Glomerular visceral epithelial cell (primary cell): ENCODE data around the gene FOXS1.
A peak's percentile ranks its signal among the peaks of the same experiment; 100 is the strongest.
"Not testable (repeated sequence)": the region's sequence is repeated elsewhere in the genome, so short reads cannot be mapped to it uniquely, and the experiment has no call there.

Experiments used
- DNase-seq: peaks from one replicate; pipeline ENCODE4 v3.0.0-alpha.2; 2016; ENCODE audit errors: extremely low spot score

The FOXS1 gene

GRCh38 chr20:31823360-31824124 lies 21.9 kb downstream of the FOXS1 start:
- DNase-seq: no peak

DNA sequence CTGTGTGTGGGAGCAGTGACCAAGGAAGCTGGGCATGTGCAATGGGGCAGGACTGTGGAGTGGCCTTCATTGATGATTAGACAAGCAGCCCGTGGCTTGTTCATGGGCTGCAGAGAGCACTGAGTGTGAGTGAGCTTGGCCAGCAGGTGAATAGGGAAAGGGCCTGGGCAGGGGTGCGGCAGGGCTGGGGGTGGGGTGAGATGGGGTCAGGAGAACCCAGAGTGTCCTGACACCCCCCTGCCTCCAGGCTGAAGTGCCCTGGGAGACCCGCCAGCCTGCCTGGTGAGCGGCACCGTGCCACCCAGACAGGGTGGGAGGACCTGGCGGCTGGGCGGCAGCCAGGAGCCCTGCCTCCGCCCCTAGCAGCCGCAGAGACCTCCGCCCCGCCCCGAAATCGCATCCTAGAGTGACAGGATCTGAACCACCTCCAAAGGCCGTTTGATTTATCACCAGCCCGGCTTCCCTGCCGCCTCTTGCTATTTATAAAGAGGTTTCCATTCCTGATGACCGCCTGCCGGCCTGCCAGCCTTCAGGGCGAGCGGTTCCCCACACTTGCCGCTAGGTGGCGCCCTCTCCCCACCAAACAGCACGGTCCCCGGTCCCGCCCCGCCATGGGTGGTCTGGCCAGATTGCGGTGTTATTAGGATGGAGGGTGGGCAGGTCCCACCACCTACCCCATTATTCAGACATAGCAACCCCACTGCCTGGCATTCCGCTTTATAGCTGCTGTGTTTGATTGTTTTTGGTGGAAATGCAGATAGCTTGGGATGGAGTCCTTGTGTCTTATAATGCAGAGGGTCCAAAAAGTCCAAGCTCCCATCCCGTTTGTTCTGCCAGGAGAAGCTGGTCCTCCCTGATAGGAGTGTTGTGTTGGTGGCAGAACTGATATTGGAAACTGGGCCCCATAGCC lies 22.7 kb downstream of the FOXS1 start:
- peak; percentile 94 for DNase-seq

- no peak for DNase-seq
Measured at GRCh38 chr20:31821427-31821826, 24.0 kb downstream of the FOXS1 start.

GRCh38 chr20:31820228-31820627 lies 25.2 kb downstream of the FOXS1 start:
- no peak for DNase-seq

GRCh38 chr20:31819083-31819784 lies 26.2 kb downstream of the FOXS1 start, which contains the start of gene MYLK2:
Gene MYLK2 (plus strand): TSS chr20:31819356. CDS start chr20:31819581, 225 bp downstream.
- no peak for DNase-seq

- DNase-seq: no peak
Measured at GRCh38 chr20:31818376-31818908, 27.0 kb downstream of the FOXS1 start.

- DNase-seq: no peak
Measured at GRCh38 chr20:31817461-31817860, 27.9 kb downstream of the FOXS1 start.

DNA sequence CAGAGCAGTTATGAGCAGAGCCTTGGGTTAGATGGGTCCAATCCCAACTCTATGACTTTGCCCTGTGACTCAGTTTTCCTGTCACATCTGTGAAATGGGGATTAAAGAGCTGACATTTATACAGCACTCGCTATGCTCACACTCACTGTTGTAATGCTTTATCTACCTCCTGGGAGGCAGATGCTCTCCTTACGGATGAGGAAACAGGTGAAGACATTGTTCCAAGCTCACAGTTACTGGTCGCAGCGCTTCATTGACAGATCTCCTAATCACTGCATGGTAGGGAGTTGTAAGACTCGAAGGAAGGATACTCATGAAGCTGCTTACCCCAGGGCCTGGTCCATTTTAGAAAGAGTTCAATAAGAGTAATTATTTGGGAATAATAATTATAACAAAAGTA lies 29.2 kb downstream of the FOXS1 start:
- DNase-seq: no peak

DNA sequence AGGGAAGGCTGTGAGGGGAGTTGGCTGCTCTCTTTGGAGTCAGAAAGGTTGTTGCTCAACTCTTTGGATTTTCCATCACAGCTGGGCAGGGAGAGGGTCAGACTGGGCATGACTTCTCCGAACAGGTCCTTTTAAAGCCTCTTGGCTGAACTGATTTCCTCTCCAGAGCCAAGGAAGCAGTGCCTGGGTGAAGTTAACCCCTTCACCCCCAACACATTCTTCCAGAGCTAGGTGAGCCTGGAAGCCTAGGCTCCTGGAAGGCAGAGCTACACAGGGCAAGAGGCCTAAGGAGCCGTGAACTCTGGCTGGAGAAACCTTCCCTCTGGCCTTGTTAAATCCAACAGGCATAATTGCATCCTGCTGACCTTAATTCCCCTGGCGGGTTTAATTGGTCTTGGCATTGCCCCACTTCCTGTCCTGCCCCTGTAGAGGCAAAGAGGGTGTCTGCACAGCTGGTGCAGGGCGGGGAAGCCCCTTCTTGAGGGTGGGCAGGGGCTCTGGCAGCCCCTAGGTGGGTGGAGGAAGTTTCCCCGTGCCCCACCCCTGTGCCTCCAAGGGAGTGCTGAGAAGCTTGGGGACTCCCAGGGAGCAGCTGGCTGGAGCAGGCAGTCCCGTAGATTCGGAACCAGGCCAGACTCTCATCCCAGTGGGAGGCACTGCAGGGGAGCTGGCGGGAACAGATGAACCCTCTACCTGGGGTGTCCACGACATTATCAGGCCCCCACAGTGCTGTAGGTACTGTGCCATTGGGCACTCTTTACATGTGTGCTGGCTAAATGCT lies 29.8 kb downstream of the FOXS1 start:
- DNase-seq: no peak

DNA sequence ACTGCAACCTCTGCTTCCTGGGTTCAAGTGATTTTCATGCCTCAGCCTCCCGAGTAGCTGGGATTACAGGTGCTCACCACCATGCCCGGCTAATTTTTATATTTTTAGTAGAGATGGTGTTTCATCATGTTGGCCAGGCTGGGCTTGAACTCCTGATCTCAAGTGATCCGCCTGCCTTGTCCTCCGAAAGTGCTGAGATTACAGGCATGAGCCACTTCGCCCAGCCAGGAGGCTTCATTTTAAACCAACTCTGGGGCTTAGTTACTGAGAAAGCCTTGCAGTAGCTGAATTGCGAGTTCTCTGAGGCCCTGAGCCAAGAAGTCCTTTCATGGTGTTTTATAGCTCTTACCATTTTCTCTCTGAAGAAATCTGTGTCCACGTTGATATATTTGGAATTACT lies 31.3 kb downstream of the FOXS1 start:
- DNase-seq: not testable (repeated sequence)

DNA sequence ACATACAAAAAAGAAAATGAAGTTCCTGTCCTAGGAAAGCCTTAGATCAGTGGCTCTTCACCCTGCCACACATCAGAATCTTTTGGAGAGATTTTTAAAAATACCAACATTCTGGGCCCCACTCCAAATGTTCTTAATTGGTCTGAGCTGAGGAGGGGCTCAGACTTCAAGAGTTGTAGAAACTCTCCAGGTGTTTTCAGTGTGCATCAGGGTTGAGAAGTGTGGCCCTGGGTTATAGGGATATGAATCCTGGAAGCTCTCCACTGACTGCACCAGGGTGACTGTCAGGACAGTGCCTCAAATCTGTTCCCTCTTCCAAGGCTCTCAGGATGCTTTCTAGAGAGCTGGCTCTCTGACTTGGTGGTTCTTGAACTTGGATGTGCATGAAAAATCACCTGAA lies 31.8 kb downstream of the FOXS1 start:
- DNase-seq: no peak

- peak; percentile 85 for DNase-seq
Measured at GRCh38 chr20:31811796-31812728, 33.3 kb downstream of the FOXS1 start.

DNA sequence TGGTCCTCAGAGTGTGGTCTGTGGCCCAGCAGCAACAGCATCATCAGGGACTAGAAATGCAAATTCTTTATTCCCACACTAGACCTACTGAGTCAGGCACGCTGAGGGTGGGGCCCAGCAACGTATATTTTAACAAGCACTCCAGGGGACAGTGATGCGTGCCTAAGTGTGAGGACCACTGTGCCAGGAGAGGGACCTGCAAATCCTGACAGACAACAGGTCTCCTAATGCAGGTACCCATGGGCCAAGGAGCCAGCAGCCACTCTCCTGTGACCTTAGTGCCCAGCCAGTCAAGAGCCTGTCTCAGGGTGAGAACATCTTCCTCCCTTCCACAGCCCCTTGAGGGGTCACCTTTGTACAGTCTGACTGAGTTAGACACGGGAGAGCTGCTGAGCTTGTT lies 34.2 kb downstream of the FOXS1 start:
- DNase-seq: no peak

GRCh38 chr20:31809661-31810060 lies 35.7 kb downstream of the FOXS1 start:
- DNase-seq: no peak

DNA sequence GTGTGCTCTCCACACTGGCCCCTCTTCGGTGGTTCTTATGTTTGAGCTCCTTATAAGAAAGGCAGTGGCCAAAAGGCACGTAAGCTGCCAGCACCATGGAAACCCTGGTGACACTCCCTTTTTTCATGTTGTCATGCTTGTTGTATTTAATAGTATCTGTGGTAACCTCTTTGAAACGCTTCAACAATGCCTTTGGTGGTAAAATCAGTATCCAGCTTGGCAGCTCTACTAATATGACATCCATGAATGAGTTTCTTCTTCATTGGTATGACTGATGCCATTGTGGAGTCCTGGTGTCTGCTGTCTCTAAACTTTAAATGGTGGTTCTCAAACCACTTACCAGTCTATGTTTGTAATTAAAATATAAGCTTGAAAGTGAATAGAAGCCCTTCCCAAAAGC lies 36.9 kb downstream of the FOXS1 start:
- DNase-seq: no peak

GRCh38 chr20:31806564-31807355 lies 38.6 kb downstream of the FOXS1 start:
- no peak for DNase-seq

DNA sequence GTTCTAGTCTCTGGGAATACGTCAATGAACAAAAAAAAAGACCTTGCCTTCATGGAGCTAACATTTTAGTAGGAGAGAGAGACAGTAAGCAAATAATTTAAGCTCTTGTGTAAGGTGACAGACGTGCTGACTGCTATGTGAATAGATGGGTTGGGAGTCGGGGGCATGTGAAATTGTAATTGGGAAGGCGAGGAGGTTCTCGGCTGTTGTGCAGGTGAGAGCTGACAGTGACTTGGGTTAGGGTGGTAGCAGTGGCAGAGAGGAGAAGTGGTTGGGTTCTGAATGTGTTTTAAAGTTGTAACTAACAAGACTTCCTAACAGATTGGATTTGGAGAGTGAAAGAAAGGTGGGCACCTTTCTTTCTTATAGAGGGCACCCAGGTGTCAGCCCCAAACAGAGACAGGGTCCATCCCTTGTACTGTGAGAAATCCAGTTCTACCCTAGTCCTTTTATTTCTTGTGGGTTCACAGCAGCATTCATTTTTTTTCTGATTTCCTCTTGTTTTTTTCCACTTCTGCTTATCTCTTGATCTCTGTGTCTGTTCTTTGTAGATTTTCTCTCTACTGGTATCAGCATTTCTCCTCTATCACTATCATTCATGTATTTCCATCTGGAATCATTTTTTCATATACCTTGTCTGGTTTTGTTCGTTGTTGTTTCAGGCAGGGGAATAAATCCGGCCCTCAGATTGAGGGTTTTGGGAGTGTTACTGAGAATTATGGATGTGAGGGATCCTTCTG lies 41.7 kb downstream of the FOXS1 start:
- DNase-seq: no peak

GRCh38 chr20:31801508-31801907 lies 43.9 kb downstream of the FOXS1 start:
- DNase-seq: no peak

- no peak for DNase-seq
Measured at GRCh38 chr20:31797364-31797763, 48.0 kb downstream of the FOXS1 start.
